Measurements from ENCODE around the gene XIRP1.

Gene XIRP1

DNA sequence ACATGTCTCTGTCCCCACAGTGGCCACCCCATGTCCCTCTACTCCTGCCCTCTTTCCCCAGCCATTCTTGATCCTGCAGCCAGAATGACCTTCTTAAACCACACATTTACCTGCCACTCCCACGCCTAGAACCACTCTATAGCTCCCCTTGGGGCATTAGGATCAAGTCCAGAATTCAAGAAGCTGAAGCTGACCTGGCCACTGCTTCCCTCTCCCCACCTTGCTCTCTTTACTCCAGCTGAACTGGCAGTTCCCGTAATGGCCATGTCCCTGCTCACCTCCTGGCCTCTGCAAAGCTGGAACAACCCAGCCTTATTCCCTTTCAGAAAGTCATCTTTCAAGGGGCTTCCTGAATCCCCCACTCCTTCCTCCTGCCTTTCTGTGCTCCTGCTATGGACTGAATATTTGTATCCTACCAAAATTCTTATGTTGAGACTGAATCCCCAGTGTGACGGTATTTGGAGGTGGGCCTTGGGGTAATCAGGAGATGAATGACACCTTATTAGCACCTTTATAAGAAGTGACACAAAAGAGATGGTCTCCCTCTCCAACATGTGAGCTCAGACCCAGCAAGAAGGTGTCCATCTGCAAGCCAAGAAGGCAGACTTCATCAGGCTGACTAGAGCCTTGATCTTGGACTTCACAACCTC is 42.8 kb downstream of the XIRP1 start:
- TF ChIP-seq, protein P1, sequence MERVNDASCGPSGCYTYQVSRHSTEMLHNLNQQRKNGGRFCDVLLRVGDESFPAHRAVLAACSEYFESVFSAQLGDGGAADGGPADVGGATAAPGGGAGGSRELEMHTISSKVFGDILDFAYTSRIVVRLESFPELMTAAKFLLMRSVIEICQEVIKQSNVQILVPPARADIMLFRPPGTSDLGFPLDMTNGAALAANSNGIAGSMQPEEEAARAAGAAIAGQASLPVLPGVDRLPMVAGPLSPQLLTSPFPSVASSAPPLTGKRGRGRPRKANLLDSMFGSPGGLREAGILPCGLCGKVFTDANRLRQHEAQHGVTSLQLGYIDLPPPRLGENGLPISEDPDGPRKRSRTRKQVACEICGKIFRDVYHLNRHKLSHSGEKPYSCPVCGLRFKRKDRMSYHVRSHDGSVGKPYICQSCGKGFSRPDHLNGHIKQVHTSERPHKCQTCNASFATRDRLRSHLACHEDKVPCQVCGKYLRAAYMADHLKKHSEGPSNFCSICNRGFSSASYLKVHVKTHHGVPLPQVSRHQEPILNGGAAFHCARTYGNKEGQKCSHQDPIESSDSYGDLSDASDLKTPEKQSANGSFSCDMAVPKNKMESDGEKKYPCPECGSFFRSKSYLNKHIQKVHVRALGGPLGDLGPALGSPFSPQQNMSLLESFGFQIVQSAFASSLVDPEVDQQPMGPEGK (CRISPR knock-in tag; IDR thresholded peaks at IDR 0.05; ENCODE audit: borderline replicate concordance) = no peak
- TF ChIP-seq PPARA (CRISPR knock-in tag; IDR thresholded peaks at IDR 0.05; ENCODE audit: borderline replicate concordance) = no peak
- TF ChIP-seq ZFP3 (CRISPR knock-in tag; IDR thresholded peaks at IDR 0.05) = no peak
- no peak for TF ChIP-seq OSR1 (CRISPR knock-in tag; IDR thresholded peaks at IDR 0.05)
- no peak for TF ChIP-seq ARNTL (CRISPR knock-in tag; IDR thresholded peaks at IDR 0.05; ENCODE audit: borderline replicate concordance, low read depth)
- TF ChIP-seq ESRRG (CRISPR knock-in tag; IDR thresholded peaks at IDR 0.05) = no peak
- no peak for TF ChIP-seq ZNF70 (CRISPR knock-in tag; IDR thresholded peaks at IDR 0.05)
- TF ChIP-seq, protein P2, sequence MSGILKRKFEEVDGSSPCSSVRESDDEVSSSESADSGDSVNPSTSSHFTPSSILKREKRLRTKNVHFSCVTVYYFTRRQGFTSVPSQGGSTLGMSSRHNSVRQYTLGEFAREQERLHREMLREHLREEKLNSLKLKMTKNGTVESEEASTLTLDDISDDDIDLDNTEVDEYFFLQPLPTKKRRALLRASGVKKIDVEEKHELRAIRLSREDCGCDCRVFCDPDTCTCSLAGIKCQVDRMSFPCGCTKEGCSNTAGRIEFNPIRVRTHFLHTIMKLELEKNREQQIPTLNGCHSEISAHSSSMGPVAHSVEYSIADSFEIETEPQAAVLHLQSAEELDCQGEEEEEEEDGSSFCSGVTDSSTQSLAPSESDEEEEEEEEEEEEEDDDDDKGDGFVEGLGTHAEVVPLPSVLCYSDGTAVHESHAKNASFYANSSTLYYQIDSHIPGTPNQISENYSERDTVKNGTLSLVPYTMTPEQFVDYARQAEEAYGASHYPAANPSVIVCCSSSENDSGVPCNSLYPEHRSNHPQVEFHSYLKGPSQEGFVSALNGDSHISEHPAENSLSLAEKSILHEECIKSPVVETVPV (CRISPR knock-in tag; IDR thresholded peaks at IDR 0.05) = no peak
- no peak for TF ChIP-seq ZNF565 (CRISPR knock-in tag; conservative IDR thresholded peaks at IDR 0.05; ENCODE audit: low read depth)
- TF ChIP-seq GLIS3 (CRISPR knock-in tag; IDR thresholded peaks at IDR 0.05) = no peak
- TF ChIP-seq, protein P3, sequence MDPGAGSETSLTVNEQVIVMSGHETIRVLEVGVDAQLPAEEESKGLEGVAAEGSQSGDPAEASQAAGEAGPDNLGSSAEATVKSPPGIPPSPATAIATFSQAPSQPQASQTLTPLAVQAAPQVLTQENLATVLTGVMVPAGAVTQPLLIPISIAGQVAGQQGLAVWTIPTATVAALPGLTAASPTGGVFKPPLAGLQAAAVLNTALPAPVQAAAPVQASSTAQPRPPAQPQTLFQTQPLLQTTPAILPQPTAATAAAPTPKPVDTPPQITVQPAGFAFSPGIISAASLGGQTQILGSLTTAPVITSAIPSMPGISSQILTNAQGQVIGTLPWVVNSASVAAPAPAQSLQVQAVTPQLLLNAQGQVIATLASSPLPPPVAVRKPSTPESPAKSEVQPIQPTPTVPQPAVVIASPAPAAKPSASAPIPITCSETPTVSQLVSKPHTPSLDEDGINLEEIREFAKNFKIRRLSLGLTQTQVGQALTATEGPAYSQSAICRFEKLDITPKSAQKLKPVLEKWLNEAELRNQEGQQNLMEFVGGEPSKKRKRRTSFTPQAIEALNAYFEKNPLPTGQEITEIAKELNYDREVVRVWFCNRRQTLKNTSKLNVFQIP (CRISPR knock-in tag; IDR thresholded peaks at IDR 0.05; ENCODE audit: borderline replicate concordance, low read depth) = no peak
- no peak for TF ChIP-seq RARB (CRISPR knock-in tag; IDR thresholded peaks at IDR 0.05)
- no peak for TF ChIP-seq ZNF8 (CRISPR knock-in tag; IDR thresholded peaks at IDR 0.05)
- TF ChIP-seq, protein P4, sequence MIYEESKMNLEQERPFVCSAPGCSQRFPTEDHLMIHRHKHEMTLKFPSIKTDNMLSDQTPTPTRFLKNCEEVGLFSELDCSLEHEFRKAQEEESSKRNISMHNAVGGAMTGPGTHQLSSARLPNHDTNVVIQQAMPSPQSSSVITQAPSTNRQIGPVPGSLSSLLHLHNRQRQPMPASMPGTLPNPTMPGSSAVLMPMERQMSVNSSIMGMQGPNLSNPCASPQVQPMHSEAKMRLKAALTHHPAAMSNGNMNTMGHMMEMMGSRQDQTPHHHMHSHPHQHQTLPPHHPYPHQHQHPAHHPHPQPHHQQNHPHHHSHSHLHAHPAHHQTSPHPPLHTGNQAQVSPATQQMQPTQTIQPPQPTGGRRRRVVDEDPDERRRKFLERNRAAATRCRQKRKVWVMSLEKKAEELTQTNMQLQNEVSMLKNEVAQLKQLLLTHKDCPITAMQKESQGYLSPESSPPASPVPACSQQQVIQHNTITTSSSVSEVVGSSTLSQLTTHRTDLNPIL (CRISPR knock-in tag; IDR thresholded peaks at IDR 0.05; ENCODE audit: low read depth) = no peak
- TF ChIP-seq BACH2 (CRISPR knock-in tag; IDR thresholded peaks at IDR 0.05; ENCODE audit: borderline replicate concordance) = no peak
- no peak for TF ChIP-seq CSDC2 (CRISPR knock-in tag; IDR thresholded peaks at IDR 0.05)
- TF ChIP-seq TOX (CRISPR knock-in tag; IDR thresholded peaks at IDR 0.05; ENCODE audit: borderline replicate concordance) = no peak
- TF ChIP-seq, protein P5, sequence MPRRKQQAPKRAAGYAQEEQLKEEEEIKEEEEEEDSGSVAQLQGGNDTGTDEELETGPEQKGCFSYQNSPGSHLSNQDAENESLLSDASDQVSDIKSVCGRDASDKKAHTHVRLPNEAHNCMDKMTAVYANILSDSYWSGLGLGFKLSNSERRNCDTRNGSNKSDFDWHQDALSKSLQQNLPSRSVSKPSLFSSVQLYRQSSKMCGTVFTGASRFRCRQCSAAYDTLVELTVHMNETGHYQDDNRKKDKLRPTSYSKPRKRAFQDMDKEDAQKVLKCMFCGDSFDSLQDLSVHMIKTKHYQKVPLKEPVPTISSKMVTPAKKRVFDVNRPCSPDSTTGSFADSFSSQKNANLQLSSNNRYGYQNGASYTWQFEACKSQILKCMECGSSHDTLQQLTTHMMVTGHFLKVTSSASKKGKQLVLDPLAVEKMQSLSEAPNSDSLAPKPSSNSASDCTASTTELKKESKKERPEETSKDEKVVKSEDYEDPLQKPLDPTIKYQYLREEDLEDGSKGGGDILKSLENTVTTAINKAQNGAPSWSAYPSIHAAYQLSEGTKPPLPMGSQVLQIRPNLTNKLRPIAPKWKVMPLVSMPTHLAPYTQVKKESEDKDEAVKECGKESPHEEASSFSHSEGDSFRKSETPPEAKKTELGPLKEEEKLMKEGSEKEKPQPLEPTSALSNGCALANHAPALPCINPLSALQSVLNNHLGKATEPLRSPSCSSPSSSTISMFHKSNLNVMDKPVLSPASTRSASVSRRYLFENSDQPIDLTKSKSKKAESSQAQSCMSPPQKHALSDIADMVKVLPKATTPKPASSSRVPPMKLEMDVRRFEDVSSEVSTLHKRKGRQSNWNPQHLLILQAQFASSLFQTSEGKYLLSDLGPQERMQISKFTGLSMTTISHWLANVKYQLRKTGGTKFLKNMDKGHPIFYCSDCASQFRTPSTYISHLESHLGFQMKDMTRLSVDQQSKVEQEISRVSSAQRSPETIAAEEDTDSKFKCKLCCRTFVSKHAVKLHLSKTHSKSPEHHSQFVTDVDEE (CRISPR knock-in tag; IDR thresholded peaks at IDR 0.05) = no peak
- no peak for TF ChIP-seq TCF4 (CRISPR knock-in tag; IDR thresholded peaks at IDR 0.05; ENCODE audit: borderline replicate concordance)

DNA sequence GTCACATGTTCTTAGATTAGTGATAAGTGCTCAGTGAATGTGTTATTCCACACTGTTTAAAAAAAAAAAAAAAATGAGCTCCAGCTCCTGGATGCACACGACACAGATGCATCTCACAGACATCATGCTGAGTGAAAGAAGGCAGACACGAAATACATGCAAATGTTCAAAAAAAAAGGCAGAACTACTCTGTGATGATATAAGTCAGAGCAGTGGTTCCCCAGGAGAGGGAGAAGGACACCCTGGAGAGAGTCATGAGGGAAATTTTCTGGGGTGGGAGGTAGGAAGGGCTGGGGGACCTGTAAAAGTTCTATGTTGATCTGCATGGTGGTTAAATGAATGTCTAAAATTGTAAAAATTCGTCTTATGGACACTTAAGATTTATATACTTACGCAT is 43.3 kb downstream of the XIRP1 start:
- ATAC-seq = no peak
- TF ChIP-seq OSR1 (CRISPR knock-in tag; IDR thresholded peaks at IDR 0.05) (no peak), ESRRG (CRISPR knock-in tag; IDR thresholded peaks at IDR 0.05) (no peak), SNAI2 (CRISPR knock-in tag; IDR thresholded peaks at IDR 0.05) (no peak), GLIS3 (CRISPR knock-in tag; IDR thresholded peaks at IDR 0.05) (no peak), ZC3H10 (CRISPR knock-in tag; IDR thresholded peaks at IDR 0.05) (no peak), TOX (CRISPR knock-in tag; IDR thresholded peaks at IDR 0.05; ENCODE audit: borderline replicate concordance) (no peak), ARNTL (CRISPR knock-in tag; IDR thresholded peaks at IDR 0.05; ENCODE audit: borderline replicate concordance, low read depth) (no peak)

More for the DNA sequence above, 42.8 kb downstream of the XIRP1 start:
- no peak for ATAC-seq
